Measurements from ENCODE around the gene CD300H.

- TF ChIP-seq CTCF (conservative IDR thresholded peaks at IDR 0.05 in 1 of 2, IDR thresholded peaks at IDR 0.05 in 1 of 2; ENCODE audit: extremely low read depth in 1 of 2, insufficient read depth in 1 of 2, low read depth in 1 of 2, low read length in 2 of 2) = no peak
- no peak for TF ChIP-seq EZH2 (IDR thresholded peaks at IDR 0.05; ENCODE audit: borderline replicate concordance, low read length)
Measured at GRCh38 chr17:74541176-74542111, 25.9 kb downstream of the CD300H start.

All from mammary epithelial cell (primary cell).